GM21576 (cell line): Measurements from ENCODE around the gene MAD1L1.
"Not testable (repeated sequence)": the region's sequence is repeated elsewhere in the genome, so short reads cannot be mapped to it uniquely, and the experiment has no call there.

Experiments used
- ATAC-seq: cut with Tn5 transposase; IDR thresholded peaks from one replicate; pipeline ENCODE4 v1.9.1; 2021; ENCODE audit warnings: mild to moderate bottlenecking, moderate library complexity; ENCODE audit not compliant: unreplicated experiment

Gene MAD1L1

GRCh38 chr7:1936531-1937251, 296.1 kb downstream of the MAD1L1 start:
- no peak for ATAC-seq

GRCh38 chr7:1936006-1936310, 296.8 kb downstream of the MAD1L1 start:
- no peak for ATAC-seq

- ATAC-seq: no peak
These were observed 297.4 kb downstream of the MAD1L1 start for GRCh38 chr7:1935176-1936005.

GRCh38 chr7:1934756-1935155, 298.0 kb downstream of the MAD1L1 start:
- no peak for ATAC-seq

- no peak for ATAC-seq
These were observed 298.7 kb downstream of the MAD1L1 start for GRCh38 chr7:1934017-1934416.

- no peak for ATAC-seq
These were observed 299.5 kb downstream of the MAD1L1 start for GRCh38 chr7:1933066-1933750.

- ATAC-seq: no peak
These were observed 300.8 kb downstream of the MAD1L1 start for GRCh38 chr7:1931951-1932270.

GRCh38 chr7:1931256-1931950, 301.3 kb downstream of the MAD1L1 start:
- ATAC-seq: no peak

GRCh38 chr7:1930381-1931065, 302.2 kb downstream of the MAD1L1 start:
- no peak for ATAC-seq

- not testable (repeated sequence) for ATAC-seq
These were observed 303.3 kb downstream of the MAD1L1 start for GRCh38 chr7:1929349-1929925.

- no peak for ATAC-seq
These were observed 303.9 kb downstream of the MAD1L1 start for GRCh38 chr7:1928645-1929348.

- ATAC-seq: no peak
These were observed 304.7 kb downstream of the MAD1L1 start for GRCh38 chr7:1927937-1928644.

- no peak for ATAC-seq
These were observed 305.8 kb downstream of the MAD1L1 start for GRCh38 chr7:1926908-1927306.

GRCh38 chr7:1925973-1926907, 306.5 kb downstream of the MAD1L1 start:
- ATAC-seq: no peak

GRCh38 chr7:1925349-1925748, 307.4 kb downstream of the MAD1L1 start:
- no peak for ATAC-seq

GRCh38 chr7:1924258-1924817, 308.4 kb downstream of the MAD1L1 start:
- ATAC-seq: no peak

- no peak for ATAC-seq
These were observed 309.1 kb downstream of the MAD1L1 start for GRCh38 chr7:1923409-1924257.
